Endothelial cell of umbilical vein (primary cell): ENCODE results near the gene SIM1. TPM values are rescaled to one million over a fixed set of nuclear protein-coding genes. Genes with fewer than 3 reads are reported as not detected.

ENCODE experiments used
- BruUV-seq: library from RNA; stranded (reverse); fragments of 400-500 nt; replicated peaks from 2 replicates; lab custom pipeline; 2021; lab: Mats Ljungman, UMichigan
- CTCF ChIA-PET: fragments of 300-600, 350-600 bp; sonication (Branson Sonifier 250); formaldehyde crosslinking; loops from one replicate; lab custom pipeline; 2021; ENCODE audit warnings: antibody characterized with exemption, inconsistent platforms; lab: Charles Lee
- POLR2A ChIA-PET: fragments of 300-600, 350-600 bp; sonication (Branson Sonifier 250); formaldehyde crosslinking; loops from one replicate; lab custom pipeline; 2021; ENCODE audit warnings: antibody characterized with exemption, inconsistent platforms; lab: Charles Lee
- DNase-seq: peaks from one replicate; pipeline ENCODE4 v3.0.0-alpha.2; 2011; ENCODE audit warnings: low read depth, low spot score
- FAIRE-seq: peaks from 2 replicates; lab custom pipeline; 2011; peaks lifted over from hg19 to GRCh38; lab: Jason Lieb, UNC
- H2AFZ ChIP-seq: 2 replicates; pipeline ENCODE4 v1.6.0; 2012; ENCODE audit warnings: low read depth, low read length, control low read depth, inconsistent platforms
- H3K27ac ChIP-seq: 2 replicates; pipeline ENCODE4 v1.5.1; 2011; ENCODE audit warnings: low read depth, mild to moderate bottlenecking, control low read depth, low read length, moderate library complexity; ENCODE audit not compliant: insufficient read depth
- H3K27me3 ChIP-seq, 2 experiments: 2 replicates each; pipeline versions ENCODE4 v1.6.0 to v1.6.1; 2011; ENCODE audit warnings: low read length in 2 of 2, mixed read lengths in 1 of 2; ENCODE audit not compliant: control insufficient read depth in 2 of 2, insufficient read depth in 2 of 2
- H3K36me3 ChIP-seq, 2 experiments: 2 replicates in 1 of 2; 3 replicates in 1 of 2; pipeline ENCODE4 v1.5.1; 2011; ENCODE audit warnings: low read length in 2 of 2, mild to moderate bottlenecking in 1 of 2, moderate library complexity in 1 of 2; ENCODE audit not compliant: control insufficient read depth in 2 of 2, insufficient read depth in 2 of 2; ENCODE audit errors: extremely low read depth in 1 of 2
- H3K4me1 ChIP-seq: 3 replicates; pipeline ENCODE4 v1.5.1; 2011; ENCODE audit warnings: mild to moderate bottlenecking, low read length; ENCODE audit not compliant: control insufficient read depth, insufficient read depth; ENCODE audit errors: extremely low read depth
- H3K4me2 ChIP-seq: 2 replicates; pipeline ENCODE4 v1.6.1; 2011; ENCODE audit warnings: low read length, control low read depth, mixed read lengths; ENCODE audit not compliant: insufficient read depth
- H3K4me3 ChIP-seq, 3 experiments: fragments of 200-600 bp in 1 of 3; sonication (generic), shearing (Covaris generic) in 1 of 3; replicated peaks in 1 of 3; 2 replicates each; pipeline ENCODE4 v1.5.1; 2011 to 2016; ENCODE audit warnings: control low read depth in 3 of 3, low read length in 3 of 3, mild to moderate bottlenecking in 2 of 3, inconsistent platforms in 1 of 3, low read depth in 1 of 3, moderate library complexity in 1 of 3; ENCODE audit not compliant: insufficient read depth in 1 of 3
- H3K79me2 ChIP-seq: 2 replicates; pipeline ENCODE4 v1.6.0; 2012; ENCODE audit warnings: low read length, inconsistent platforms; ENCODE audit not compliant: control insufficient read depth, insufficient read depth
- H3K9ac ChIP-seq: replicated peaks from 2 replicates; pipeline ENCODE3; 2011; ENCODE audit warnings: low read length, control low read depth; ENCODE audit not compliant: insufficient read depth; ENCODE audit errors: extremely low read depth
- H3K9me1 ChIP-seq: replicated peaks from 3 replicates; pipeline ENCODE4 v1.6.0; 2011; ENCODE audit warnings: mild to moderate bottlenecking, low read length; ENCODE audit not compliant: control insufficient read depth, insufficient read depth; ENCODE audit errors: extremely low read depth
- H3K9me3 ChIP-seq: replicated peaks from 2 replicates; pipeline ENCODE4 v1.5.1; 2012; ENCODE audit warnings: low read length, inconsistent platforms; ENCODE audit not compliant: control insufficient read depth, insufficient read depth
- H4K20me1 ChIP-seq: replicated peaks from 2 replicates; pipeline ENCODE3; 2011; ENCODE audit warnings: mild to moderate bottlenecking, low read length; ENCODE audit not compliant: control insufficient read depth, insufficient read depth; ENCODE audit errors: extremely low read depth
- EZH2 ChIP-seq: IDR thresholded peaks from 2 replicates; pipeline ENCODE4 v1.6.1; 2012; ENCODE audit warnings: borderline replicate concordance, low read depth, mild to moderate bottlenecking, moderate library complexity, low read length, inconsistent platforms; ENCODE audit not compliant: severe bottlenecking
- GATA2 ChIP-seq: IDR thresholded peaks from 2 replicates; pipeline ENCODE4 v1.7.0; 2011; ENCODE audit warnings: low read depth, mild to moderate bottlenecking, moderate library complexity, mixed read lengths, low read length; ENCODE audit not compliant: insufficient read length, insufficient read depth
- JUN ChIP-seq: IDR thresholded peaks from 2 replicates; pipeline ENCODE4 v1.6.1; 2011; ENCODE audit warnings: borderline replicate concordance, low read depth; ENCODE audit not compliant: insufficient read length, insufficient read depth
- MAX ChIP-seq: IDR thresholded peaks from 2 replicates; pipeline ENCODE4 v1.6.1; 2011; ENCODE audit not compliant: insufficient read depth, insufficient read length
- MYC ChIP-seq: IDR thresholded peaks from one replicate; pipeline ENCODE4 v1.6.1; 2011; ENCODE audit warnings: mild to moderate bottlenecking, low read depth, low read length
- POLR2AphosphoS5 ChIP-seq: IDR thresholded peaks from 2 replicates; pipeline ENCODE4 v1.6.1; 2012; ENCODE audit warnings: low read depth, mild to moderate bottlenecking, control low read depth, low read length, moderate library complexity; ENCODE audit not compliant: insufficient read depth
- dilution Hi-C: fragments of 300-500 bp; cut with MboI; formaldehyde crosslinking; loops from one replicate; pipeline ENCODE4 v1.15.0; 2019; ENCODE audit warnings: low sequenced_read_pairs; ENCODE audit not compliant: extremely low pct_ligation_motif_present
- intact Hi-C: fragments of 100-400 bp; cut with micrococcal nuclease; formaldehyde crosslinking; loops from one replicate; pipeline ENCODE4 v1.10.0; 2022
- polyA plus RNA-seq, 4 experiments: library from polyadenylated mRNA; depleted of rRNA in 3 of 4; stranded (reverse) in 3 of 4; unstranded in 1 of 4; fragments of >200 nt; gene quantifications; 2 replicates each; pipeline versions ENCODE4 v1.2.1 to v1.2.3, GENCODE V29; 2011 to 2012; ENCODE audit warnings: missing spikeins in 1 of 4
- total RNA-seq: library from RNA; stranded (reverse); gene quantifications from 2 replicates; pipeline ENCODE4 v1.2.3, GENCODE V29; 2021
- TF ChIP-seq, protein P1 (sequence below), 2 donors: IDR thresholded peaks; 1 replicate in 1 of 2; 2 replicates in 1 of 2; pipeline ENCODE4 v1.5.1; 2011; ENCODE audit warnings: low read length in 2 of 2, mild to moderate bottlenecking in 2 of 2, moderate library complexity in 2 of 2, control low read depth in 1 of 2, inconsistent platforms in 1 of 2, low read depth in 1 of 2; ENCODE audit not compliant: insufficient read depth in 1 of 2; ENCODE audit errors: extremely low read depth in 1 of 2

Gene SIM1
- total and polyA plus RNA-seq, 2 donors (not counting 3 experiments of a cell fraction or from before 2014, with no cell fraction given), result 0.14 to 0.29 TPM

GRCh38 chr6:100464162-100464851, 414 bp downstream of the SIM1 start:
- BruUV-seq, result no TSS peak
- FAIRE-seq, result no peak
- DNase-seq, result peak; percentile 22
- Histone ChIP-seq H3K36me3 (no peaks in the 10 kb centered on the region), H3K79me2 (no peaks in the 10 kb centered on the region), H3K27me3 (peaks cover 78 to 100% of the 10 kb centered on the region in 2 experiments), H4K20me1 (no peaks in the 10 kb centered on the region), H3K4me2 (peak overlapping the region; percentile 72), H3K9me1 (no peaks in the 10 kb centered on the region), H3K4me1 (peaks cover 21% of the 10 kb centered on the region), H2AFZ (peak overlapping the region; percentile 48), H3K9me3 (no peaks in the 10 kb centered on the region), H3K27ac (no peak overlapping the region), H3K4me3 (peak overlapping the region in 2 of 3 experiments; percentile 44 to 51), H3K9ac (no peak overlapping the region)
- ChIA-PET CTCF (interaction anchor here (0.7 to 3.8 kb wide), 14 partner anchors 8 to 596 kb away, joined by 3 to 17 read pairs (median 4); no protein-coding TSS in a partner anchor), POLR2A (no interaction called here)
- dilution Hi-C loops (loop anchor here (25.0 kb wide), 1 partner anchor 352 kb away; no protein-coding TSS in a partner anchor), intact Hi-C loops (loop anchor here (2.0 to 10.0 kb wide), 6 partner anchors 122 to 860 kb away; partner anchors contain the start of gene PRDM13)
- TF ChIP-seq MYC, result no peak
- peak; percentile 65 for TF ChIP-seq EZH2

GRCh38 chr6:100463630-100464161, 1.0 kb downstream of the SIM1 start:
- Histone ChIP-seq H3K9ac (no peak overlapping the region), H3K4me1 (peaks cover 21% of the 10 kb centered on the region), H3K9me1 (no peaks in the 10 kb centered on the region), H3K4me2 (peak overlapping the region; percentile 34), H3K27me3 (peaks cover 78 to 100% of the 10 kb centered on the region in 2 experiments), H3K4me3 (no peak overlapping the region), H3K9me3 (no peaks in the 10 kb centered on the region), H2AFZ (no peak overlapping the region), H3K27ac (no peak overlapping the region), H4K20me1 (no peaks in the 10 kb centered on the region), H3K79me2 (no peaks in the 10 kb centered on the region), H3K36me3 (no peaks in the 10 kb centered on the region)
- dilution Hi-C loops, result loop anchor here (25.0 kb wide), 1 partner anchor 351 kb away; no protein-coding TSS in a partner anchor
- ChIA-PET CTCF (interaction anchor here (1.6 to 4.8 kb wide), 3 partner anchors 206 to 348 kb away, joined by 8 to 59 read pairs (median 17); no protein-coding TSS in a partner anchor), POLR2A (no interaction called here)
- TF ChIP-seq MYC, result no peak
- no peak for TF ChIP-seq MAX
- peak; percentile 92 for TF ChIP-seq EZH2
- TF ChIP-seq POLR2AphosphoS5, result no peak
- TF ChIP-seq GATA2, result no peak
- TF ChIP-seq, protein P1, sequence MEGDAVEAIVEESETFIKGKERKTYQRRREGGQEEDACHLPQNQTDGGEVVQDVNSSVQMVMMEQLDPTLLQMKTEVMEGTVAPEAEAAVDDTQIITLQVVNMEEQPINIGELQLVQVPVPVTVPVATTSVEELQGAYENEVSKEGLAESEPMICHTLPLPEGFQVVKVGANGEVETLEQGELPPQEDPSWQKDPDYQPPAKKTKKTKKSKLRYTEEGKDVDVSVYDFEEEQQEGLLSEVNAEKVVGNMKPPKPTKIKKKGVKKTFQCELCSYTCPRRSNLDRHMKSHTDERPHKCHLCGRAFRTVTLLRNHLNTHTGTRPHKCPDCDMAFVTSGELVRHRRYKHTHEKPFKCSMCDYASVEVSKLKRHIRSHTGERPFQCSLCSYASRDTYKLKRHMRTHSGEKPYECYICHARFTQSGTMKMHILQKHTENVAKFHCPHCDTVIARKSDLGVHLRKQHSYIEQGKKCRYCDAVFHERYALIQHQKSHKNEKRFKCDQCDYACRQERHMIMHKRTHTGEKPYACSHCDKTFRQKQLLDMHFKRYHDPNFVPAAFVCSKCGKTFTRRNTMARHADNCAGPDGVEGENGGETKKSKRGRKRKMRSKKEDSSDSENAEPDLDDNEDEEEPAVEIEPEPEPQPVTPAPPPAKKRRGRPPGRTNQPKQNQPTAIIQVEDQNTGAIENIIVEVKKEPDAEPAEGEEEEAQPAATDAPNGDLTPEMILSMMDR (IDR thresholded peaks at IDR 0.05; ENCODE audit: extremely low read depth in 1 of 2, insufficient read depth in 1 of 2, low read depth in 1 of 2, low read length in 2 of 2), result no peak
- no peak for TF ChIP-seq JUN
- FAIRE-seq (peak; percentile 52), DNase-seq (peak; percentile 21)
- BruUV-seq, result no TSS peak
- intact Hi-C loops, result loop anchor here (2.0 to 10.0 kb wide), 6 partner anchors 121 to 859 kb away; partner anchors contain the start of gene PRDM13
